Esophagus squamous epithelium (tissue), 5 donors: ENCODE results near the gene RNF13. TPM values are rescaled to one million over a fixed set of nuclear protein-coding genes. Genes with fewer than 3 reads are reported as not detected.
"Not testable (repeated sequence)": the region's sequence is repeated elsewhere in the genome, so short reads cannot be mapped to it uniquely, and the experiment has no call there.

Experiments
- DNase-seq: peaks from one replicate; lab custom pipeline; 2025; lab: John Stamatoyannopoulos, UW
- H3K27ac ChIP-seq, 4 donors: fragments of 200-600 bp; sonication (generic); one replicate each; pipeline ENCODE4 v1.5.1; 2016 to 2019; ENCODE audit warnings: mild to moderate bottlenecking in 1 of 4
- H3K27me3 ChIP-seq, 4 donors: fragments of 200-600 bp; sonication (generic); 1 replicate in 3 of 4; 2 replicates in 1 of 4; pipeline versions ENCODE4 v1.5.1 to v1.6.0; 2017 to 2021; ENCODE audit warnings: antibody characterized with exemption in 1 of 4
- H3K36me3 ChIP-seq, 3 donors: fragments of 200-600 bp; sonication (generic); one replicate each; pipeline ENCODE4 v1.5.1; 2016 to 2019
- H3K4me1 ChIP-seq, 3 donors: fragments of 200-600 bp; sonication (generic); one replicate each; pipeline ENCODE4 v1.5.1; 2017 to 2019
- H3K4me3 ChIP-seq, 4 donors: fragments of 200-600 bp; sonication (generic); 1 replicate in 3 of 4; 2 replicates in 1 of 4; pipeline ENCODE4 v1.5.1; 2016 to 2019; ENCODE audit warnings: mild to moderate bottlenecking in 2 of 4, moderate library complexity in 1 of 4
- H3K9me3 ChIP-seq, 3 donors: fragments of 200-600 bp; sonication (generic); one replicate each; pipeline ENCODE4 v1.5.1; 2016 to 2019
- POLR2A ChIP-seq, 4 donors: fragments of 450-650 bp; IDR thresholded peaks; one replicate each; pipeline ENCODE4 v1.6.1; 2017; ENCODE audit warnings: antibody characterized with exemption in 4 of 4, mild to moderate bottlenecking in 4 of 4, moderate library complexity in 3 of 4
- WGBS, 2 donors: methylation state at CpG; one replicate each; pipeline ENCODE4 v1.1.5; 2018; 5-methylcytosine and 5-hydroxymethylcytosine counted together
- intact Hi-C: fragments of 100-400 bp; cut with DNase I; formaldehyde crosslinking; loops from one replicate; pipeline ENCODE4 v1.15.0; 2022
- total RNA-seq, 4 donors: library from RNA; depleted of rRNA; stranded (reverse); fragments of >200 nt; gene quantifications; one replicate each; pipeline ENCODE4 v1.1.0, GENCODE V29; 2016
- TF ChIP-seq, protein P1 (sequence below), 6 experiments: fragments of 450-650 bp in 4 of 6; fragments of 200-600 bp in 2 of 6; sonication (generic) in 2 of 6; IDR thresholded peaks; one replicate each; pipeline ENCODE4 v1.5.1; 2016 to 2019; ENCODE audit warnings: antibody characterized with exemption in 6 of 6, mild to moderate bottlenecking in 4 of 6, moderate library complexity in 4 of 6
- donor health status: DM: yes; HTN: yes; CAD: no.

Gene RNF13
- total RNA-seq, 4 donors from 2014 or later, result 17.4 to 70.4 (median 45.8) TPM

- intact Hi-C loops, result no loop called here
- no peak for TF ChIP-seq POLR2A (IDR thresholded peaks at IDR 0.05)
- TF ChIP-seq, protein P1, sequence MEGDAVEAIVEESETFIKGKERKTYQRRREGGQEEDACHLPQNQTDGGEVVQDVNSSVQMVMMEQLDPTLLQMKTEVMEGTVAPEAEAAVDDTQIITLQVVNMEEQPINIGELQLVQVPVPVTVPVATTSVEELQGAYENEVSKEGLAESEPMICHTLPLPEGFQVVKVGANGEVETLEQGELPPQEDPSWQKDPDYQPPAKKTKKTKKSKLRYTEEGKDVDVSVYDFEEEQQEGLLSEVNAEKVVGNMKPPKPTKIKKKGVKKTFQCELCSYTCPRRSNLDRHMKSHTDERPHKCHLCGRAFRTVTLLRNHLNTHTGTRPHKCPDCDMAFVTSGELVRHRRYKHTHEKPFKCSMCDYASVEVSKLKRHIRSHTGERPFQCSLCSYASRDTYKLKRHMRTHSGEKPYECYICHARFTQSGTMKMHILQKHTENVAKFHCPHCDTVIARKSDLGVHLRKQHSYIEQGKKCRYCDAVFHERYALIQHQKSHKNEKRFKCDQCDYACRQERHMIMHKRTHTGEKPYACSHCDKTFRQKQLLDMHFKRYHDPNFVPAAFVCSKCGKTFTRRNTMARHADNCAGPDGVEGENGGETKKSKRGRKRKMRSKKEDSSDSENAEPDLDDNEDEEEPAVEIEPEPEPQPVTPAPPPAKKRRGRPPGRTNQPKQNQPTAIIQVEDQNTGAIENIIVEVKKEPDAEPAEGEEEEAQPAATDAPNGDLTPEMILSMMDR (IDR thresholded peaks at IDR 0.05), result peak; percentile 18 to 68 (median 55)
- H3K9me3 ChIP-seq, result no peaks in the 10 kb centered on the region
- 42 to 48% methylated on average over 2 to 7 of the region's 7 CpGs for WGBS, 2 donors
- no peak overlapping the region for H3K27ac ChIP-seq
- H3K27me3 ChIP-seq, result no peaks in the 10 kb centered on the region
- H3K4me1 ChIP-seq, result peaks cover 0 to 16% (median 4%) of the 10 kb centered on the region in 3 donors
- peaks cover 0 to 33% (median 0%) of the 10 kb centered on the region in 3 donors for H3K36me3 ChIP-seq
- H3K4me3 ChIP-seq, result no peak overlapping the region
- DNase-seq, result no peak
Measured at GRCh38 chr3:149936812-149937230, 123.8 kb downstream of the RNF13 start.

- H3K4me3 ChIP-seq, H3K9me3 ChIP-seq, H3K27ac ChIP-seq, DNase-seq, intact Hi-C loops, H3K27me3 ChIP-seq: not testable (repeated sequence)
- Histone ChIP-seq H3K36me3 (peaks cover 0 to 24% (median 0%) of the 10 kb centered on the region in 3 donors), H3K4me1 (peaks cover 0 to 16% (median 4%) of the 10 kb centered on the region in 3 donors)
- 90 to 92% methylated on average over 3 of the region's 3 CpGs for WGBS, 2 donors
Measured at GRCh38 chr3:149938392-149939055, 125.5 kb downstream of the RNF13 start.

GRCh38 chr3:149941186-149941585, 128.2 kb downstream of the RNF13 start:
- Histone ChIP-seq H3K36me3 (peaks cover 0 to 41% (median 0%) of the 10 kb centered on the region in 3 donors), H3K4me1 (peaks cover 0 to 6% (median 0%) of the 10 kb centered on the region in 3 donors), H3K9me3 (peaks cover 0 to 3% (median 0%) of the 10 kb centered on the region in 3 donors), H3K27me3 (no peaks in the 10 kb centered on the region), H3K4me3 (no peak overlapping the region), H3K27ac (no peak overlapping the region)
- intact Hi-C loops, result no loop called here
- WGBS, 2 donors, result 79 to 90% methylated on average over 2 of the region's 2 CpGs
- TF ChIP-seq POLR2A (IDR thresholded peaks at IDR 0.05), result no peak
- TF ChIP-seq, protein P1 (IDR thresholded peaks at IDR 0.05), result no peak
- no peak for DNase-seq

GRCh38 chr3:149941946-149942345, 128.9 kb downstream of the RNF13 start:
- DNase-seq, result no peak
- H3K4me3 ChIP-seq, result no peak overlapping the region
- 85 to 92% methylated on average over 1 of the region's 1 CpG for WGBS, 2 donors
- H3K4me1 ChIP-seq, result peaks cover 0 to 2% (median 0%) of the 10 kb centered on the region in 3 donors
- H3K36me3 ChIP-seq, result peaks cover 0 to 41% (median 0%) of the 10 kb centered on the region in 3 donors
- H3K9me3 ChIP-seq, result peaks cover 0 to 3% (median 0%) of the 10 kb centered on the region in 3 donors
- TF ChIP-seq POLR2A (IDR thresholded peaks at IDR 0.05), result no peak
- TF ChIP-seq, protein P1 (IDR thresholded peaks at IDR 0.05), result no peak
- no peak overlapping the region for H3K27ac ChIP-seq
- H3K27me3 ChIP-seq, result no peaks in the 10 kb centered on the region
- intact Hi-C loops, result no loop called here

- no peak for DNase-seq
- Histone ChIP-seq H3K36me3 (peaks cover 0 to 42% (median 0%) of the 10 kb centered on the region in 3 donors), H3K27ac (no peak overlapping the region), H3K4me1 (no peaks in the 10 kb centered on the region), H3K9me3 (peaks cover 0 to 3% (median 0%) of the 10 kb centered on the region in 3 donors), H3K4me3 (no peak overlapping the region), H3K27me3 (no peaks in the 10 kb centered on the region)
- intact Hi-C loops, result no loop called here
- TF ChIP-seq POLR2A (IDR thresholded peaks at IDR 0.05), result no peak
- TF ChIP-seq, protein P1 (IDR thresholded peaks at IDR 0.05), result no peak
Measured at GRCh38 chr3:149942409-149942808, 129.4 kb downstream of the RNF13 start.

DNA sequence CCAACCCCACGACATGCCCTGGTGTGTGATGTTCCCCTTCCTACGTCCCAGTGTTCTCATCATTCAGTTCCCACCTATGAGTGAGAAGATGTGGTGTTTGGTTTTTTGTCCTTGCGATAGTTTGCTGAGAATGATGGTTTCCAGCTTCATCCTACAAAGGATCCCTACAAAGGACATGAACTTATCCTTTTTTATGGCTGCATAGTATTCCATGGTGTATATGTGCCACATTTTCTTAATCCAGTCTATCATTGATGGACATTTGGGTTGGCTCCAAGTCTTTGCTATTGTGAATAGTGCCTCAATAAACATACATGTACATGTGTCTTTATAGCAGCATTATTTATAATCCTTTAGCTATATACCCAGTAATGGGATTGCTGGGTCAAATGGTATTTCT, 131.0 kb downstream of the RNF13 start:
- H3K27ac ChIP-seq, H3K4me3 ChIP-seq, intact Hi-C loops, DNase-seq, H3K4me1 ChIP-seq, H3K9me3 ChIP-seq, H3K27me3 ChIP-seq: not testable (repeated sequence)
- peaks cover 0 to 45% (median 0%) of the 10 kb centered on the region in 3 donors for H3K36me3 ChIP-seq
- WGBS, 2 donors, result 92 to 95% methylated on average over 3 of the region's 3 CpGs
